GM12865 (cell line): ENCODE results near the gene TMEM235.

Source experiments
- DNase-seq: peaks from one replicate; pipeline ENCODE4 v3.0.0; 2010; ENCODE audit warnings: low read depth
- H3K4me3 ChIP-seq: 2 replicates; pipeline ENCODE4 v1.5.1; 2011; ENCODE audit warnings: mild to moderate bottlenecking, low read depth, low read length, control low read depth
- TF ChIP-seq, protein P1 (sequence below): IDR thresholded peaks from 2 replicates; pipeline ENCODE4 v1.5.1; 2011; ENCODE audit warnings: low read length, control low read depth, low read depth, inconsistent platforms; ENCODE audit not compliant: insufficient read depth; ENCODE audit errors: missing control alignments

TMEM235 gene

DNA sequence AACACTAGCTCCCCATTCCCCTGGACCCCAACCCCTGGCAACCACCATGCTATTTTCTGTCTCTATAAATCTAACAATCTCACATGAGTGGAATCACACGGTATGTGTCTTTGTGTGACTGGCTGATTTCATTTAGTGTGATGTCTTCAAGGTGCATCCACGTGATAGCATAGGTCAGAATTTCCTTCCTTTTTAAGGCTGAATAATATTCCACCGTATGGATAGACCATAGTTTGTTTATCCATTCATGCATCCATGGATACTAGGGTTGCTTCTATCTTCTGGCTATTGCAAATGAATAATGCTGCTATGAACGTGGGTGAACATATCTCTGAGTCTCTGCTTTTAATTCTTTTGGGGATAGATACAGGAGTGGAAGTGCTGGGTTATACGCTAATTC, 43.9 kb downstream of the TMEM235 start:
- TF ChIP-seq, protein P1, sequence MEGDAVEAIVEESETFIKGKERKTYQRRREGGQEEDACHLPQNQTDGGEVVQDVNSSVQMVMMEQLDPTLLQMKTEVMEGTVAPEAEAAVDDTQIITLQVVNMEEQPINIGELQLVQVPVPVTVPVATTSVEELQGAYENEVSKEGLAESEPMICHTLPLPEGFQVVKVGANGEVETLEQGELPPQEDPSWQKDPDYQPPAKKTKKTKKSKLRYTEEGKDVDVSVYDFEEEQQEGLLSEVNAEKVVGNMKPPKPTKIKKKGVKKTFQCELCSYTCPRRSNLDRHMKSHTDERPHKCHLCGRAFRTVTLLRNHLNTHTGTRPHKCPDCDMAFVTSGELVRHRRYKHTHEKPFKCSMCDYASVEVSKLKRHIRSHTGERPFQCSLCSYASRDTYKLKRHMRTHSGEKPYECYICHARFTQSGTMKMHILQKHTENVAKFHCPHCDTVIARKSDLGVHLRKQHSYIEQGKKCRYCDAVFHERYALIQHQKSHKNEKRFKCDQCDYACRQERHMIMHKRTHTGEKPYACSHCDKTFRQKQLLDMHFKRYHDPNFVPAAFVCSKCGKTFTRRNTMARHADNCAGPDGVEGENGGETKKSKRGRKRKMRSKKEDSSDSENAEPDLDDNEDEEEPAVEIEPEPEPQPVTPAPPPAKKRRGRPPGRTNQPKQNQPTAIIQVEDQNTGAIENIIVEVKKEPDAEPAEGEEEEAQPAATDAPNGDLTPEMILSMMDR: no peak
- no peak overlapping the region for H3K4me3 ChIP-seq
- no peak for DNase-seq

DNA sequence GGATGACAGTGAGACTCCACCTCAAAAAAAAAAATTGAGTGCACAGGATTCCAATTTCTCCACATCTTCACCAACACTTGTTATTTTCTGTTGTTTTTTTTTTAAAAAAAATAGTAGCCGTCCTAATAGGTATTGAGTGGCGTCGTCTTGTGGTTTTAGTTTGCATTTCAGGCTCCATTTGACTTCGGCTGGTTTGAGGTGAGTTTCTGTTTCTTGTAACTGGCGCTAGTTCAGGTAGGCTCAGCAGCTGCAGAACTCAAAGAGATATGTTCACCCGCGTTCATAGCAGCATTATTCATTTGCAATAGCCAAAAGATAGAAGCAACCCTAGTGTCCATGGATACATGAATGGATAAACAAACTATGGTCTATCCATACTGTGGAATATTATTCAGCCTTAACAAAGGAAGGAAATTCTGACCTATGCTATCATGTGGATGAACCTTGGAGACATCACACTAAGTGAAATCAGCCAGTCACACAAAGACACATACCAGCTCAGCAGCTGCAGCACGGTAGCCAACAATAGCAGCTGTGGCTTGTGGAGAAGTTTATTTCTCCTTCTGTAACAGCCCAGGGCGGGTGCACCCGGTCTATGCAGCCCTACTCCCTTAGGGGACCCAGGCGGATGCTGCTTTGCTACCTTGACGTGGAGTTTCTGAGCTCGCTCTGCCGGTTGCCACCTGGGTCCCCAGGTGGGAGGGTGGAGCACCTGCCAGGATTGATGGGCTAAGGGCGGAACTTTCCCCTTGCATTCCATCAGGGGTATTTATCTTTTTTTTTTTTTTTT, 44.9 kb downstream of the TMEM235 start:
- DNase-seq: peak; percentile 82
- no peak overlapping the region for H3K4me3 ChIP-seq

DNA sequence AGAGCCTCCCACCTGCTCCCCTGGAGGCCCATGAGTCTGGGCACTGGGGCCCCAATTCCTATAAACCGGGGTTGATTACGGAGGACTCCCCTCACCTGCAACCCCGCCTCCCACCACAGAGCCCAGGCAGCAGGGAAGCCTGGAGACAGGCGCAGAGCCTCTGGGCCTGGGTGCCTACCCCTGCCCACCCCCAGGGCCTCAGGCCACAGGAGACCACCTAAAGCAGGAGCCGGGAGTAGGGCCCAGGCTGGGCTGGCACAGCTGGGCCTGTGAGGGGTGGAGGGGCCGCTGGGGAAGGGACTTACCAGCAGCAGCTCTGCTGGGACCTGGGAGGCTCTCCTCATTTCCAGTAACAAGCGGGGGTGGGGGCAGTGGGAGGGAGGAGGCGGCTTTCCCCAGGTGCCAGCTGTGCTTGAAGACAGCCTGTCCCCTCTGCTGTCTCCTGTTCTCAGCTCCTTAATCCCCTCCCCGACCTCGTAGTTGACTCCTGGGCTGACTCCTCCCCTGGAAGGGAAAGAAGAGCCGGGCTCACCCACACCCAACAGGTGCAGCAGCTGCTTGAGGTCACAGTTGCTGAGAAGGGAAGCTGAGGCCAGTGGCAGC, 46.8 kb downstream of the TMEM235 start:
- TF ChIP-seq, protein P1: no peak
- no peak overlapping the region for H3K4me3 ChIP-seq
- DNase-seq: no peak

More for the DNA sequence above, 44.9 kb downstream of the TMEM235 start:
- TF ChIP-seq, protein P1: no peak

DNA sequence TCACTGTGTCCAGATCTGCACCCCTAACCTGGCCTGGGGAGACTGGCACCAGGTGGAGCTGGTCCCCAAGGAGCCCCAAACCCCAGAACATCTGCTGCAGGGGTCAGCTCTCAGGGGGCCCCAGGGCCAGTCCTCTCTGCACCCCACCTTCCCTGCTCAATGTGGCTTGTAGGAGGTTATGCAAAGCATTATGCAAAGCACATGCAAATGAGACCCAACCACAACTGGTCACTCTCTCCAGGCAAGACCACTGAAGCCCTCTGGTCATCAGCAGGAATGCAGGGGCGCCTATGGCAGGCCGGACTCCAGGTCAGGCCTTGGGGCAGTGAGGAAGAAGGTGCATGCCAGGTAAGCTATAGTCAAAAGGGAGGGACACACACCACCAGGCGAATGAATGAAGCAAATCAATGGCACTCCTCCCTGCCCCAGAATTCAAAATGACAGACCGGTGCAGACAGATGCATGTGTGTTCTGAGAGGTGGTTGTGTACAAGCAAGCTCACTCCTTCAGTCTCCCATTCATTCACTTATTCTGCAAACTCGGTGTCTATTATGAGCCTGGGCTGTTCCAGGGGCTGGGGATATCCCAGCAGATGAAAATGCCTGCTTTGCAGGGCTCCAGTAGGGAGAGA, 48.0 kb downstream of the TMEM235 start:
- H3K4me3 ChIP-seq: no peak overlapping the region
- DNase-seq: no peak
- TF ChIP-seq, protein P1: no peak

DNA sequence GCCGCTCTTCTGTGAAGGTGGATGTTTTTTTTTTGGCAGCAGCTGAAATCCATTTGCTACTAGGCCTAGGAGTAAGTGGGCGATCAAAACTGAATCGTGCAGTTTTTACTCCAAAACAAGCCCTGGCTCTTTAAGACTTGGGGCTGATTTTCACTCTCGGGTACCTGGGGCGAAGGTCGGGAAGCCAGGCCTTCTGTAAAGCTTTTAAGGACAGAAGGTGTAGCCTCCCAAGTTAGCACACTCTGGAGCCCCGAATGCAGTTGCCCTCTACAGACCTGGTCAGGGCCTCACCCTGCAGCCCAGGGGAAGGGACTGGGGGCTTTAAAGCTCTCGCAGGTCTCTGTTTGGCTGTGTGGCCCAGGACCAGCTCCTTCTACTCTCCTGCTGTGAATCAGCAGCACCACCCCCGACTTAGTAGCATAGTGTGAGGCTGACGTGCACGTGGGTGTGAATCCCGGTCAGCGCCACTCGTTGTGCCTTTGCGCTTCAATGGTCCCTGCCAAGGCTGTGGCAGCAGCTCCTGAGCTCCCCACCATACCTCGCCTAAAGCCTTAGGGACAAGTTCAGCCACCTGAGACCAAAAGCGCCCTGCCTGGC, 49.9 kb downstream of the TMEM235 start:
- TF ChIP-seq, protein P1: no peak
- DNase-seq: no peak
- no peak overlapping the region for H3K4me3 ChIP-seq

DNA sequence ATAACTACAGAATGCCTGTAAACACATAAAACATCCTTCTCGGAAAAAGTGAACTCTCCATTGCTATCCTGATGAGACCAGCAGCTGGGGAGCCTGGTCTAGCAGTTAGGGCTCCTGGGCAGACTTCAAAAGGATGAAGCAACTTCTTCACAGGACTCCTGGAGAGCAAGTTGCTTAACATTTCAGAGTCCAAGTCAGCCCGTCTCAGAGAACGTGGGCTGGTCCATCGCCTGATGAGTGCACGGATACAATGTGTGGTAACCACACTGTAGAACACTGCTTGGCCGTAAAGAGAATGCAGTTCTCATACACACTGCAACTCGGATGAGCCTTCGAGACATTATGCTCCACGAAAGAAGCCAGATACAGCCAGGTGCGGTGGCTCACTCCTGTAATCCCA, 52.7 kb downstream of the TMEM235 start:
- no peak for DNase-seq
- TF ChIP-seq, protein P1: no peak
- no peak overlapping the region for H3K4me3 ChIP-seq
